HG03095 (cell line): ENCODE data around the gene C10orf105.

ENCODE experiments used
- ATAC-seq: cut with Tn5 transposase; IDR thresholded peaks from one replicate; pipeline ENCODE4 v1.9.1; 2021; ENCODE audit warnings: moderate library complexity; ENCODE audit not compliant: unreplicated experiment

C10orf105 gene

DNA sequence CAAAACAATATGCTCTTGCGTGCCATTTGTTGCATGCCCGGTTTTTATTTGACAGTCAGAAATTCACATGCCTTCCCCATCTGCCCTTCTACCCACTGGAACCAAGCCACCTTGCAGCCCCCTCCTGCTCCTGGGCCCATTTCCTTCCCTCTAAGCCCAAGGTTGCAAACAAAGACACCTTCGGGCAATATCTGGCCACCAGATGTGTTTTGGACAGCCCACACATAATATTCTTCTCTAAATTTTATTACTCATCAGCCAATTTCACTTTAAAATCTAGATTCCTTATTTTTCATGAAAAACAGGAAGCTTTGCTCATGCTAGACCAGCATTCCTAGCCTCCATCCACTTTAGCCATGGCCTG, 18.2 kb upstream of the C10orf105 start:
- ATAC-seq = no peak

DNA sequence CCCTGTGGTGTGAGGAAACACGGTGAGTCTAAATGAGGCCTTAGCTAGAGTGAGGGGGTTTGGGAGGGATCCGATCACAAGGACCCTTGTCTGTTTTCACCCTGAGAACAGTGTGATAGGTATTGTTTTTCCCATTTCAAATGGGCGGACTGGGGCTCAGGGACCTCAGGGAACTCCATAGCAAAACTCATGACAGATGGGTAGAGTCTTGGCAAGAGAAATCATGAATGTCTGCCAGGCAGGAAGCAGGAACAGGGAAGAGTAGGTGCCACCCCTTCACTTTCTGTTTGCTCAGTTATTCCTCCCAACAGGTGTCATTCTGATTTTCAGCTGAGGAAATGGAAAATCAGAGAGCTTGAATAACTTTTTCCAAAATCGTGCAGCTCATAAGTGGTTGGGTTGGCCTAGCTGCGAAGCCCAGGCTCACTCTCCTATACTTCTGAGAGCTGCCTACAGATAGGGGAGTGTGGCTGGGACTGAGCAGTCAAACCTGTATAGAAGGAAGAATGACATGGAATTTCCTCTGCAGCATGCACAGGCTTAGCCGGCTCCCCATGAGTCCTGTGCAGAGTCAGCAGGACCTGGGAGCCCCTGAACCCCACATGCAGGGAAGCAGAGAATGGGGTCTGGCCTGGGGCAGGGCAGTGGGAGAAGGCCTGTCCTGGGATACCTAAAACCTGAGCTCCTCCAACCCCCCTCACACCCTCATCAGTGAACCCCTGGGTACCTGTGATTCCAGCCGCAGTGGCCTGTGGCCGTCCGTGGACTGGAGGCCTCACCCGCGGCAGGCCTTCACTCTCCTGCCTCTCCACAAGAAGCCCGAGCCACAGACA, 17.6 kb upstream of the C10orf105 start:
- no peak for ATAC-seq

DNA sequence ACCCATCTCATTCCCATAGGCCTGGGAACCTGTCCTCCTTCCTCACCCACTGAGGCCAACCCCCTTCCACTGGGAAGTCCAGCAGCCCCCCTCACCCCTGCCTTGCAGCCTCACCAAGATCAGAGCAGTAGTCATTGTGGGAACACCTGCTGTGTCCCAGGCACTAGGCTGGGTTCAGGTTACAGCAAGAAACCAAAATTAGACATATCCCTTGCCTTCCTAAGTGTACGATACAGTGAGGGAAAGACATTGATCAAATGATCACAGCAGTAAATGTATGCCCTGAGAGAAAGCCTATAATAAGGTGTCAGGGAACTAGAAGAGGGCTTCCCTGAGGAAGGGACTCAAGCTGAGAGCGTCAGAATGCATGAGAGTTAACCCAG, 17.0 kb upstream of the C10orf105 start:
- ATAC-seq = no peak

GRCh38 chr10:71735709-71736569, 16.4 kb upstream of the C10orf105 start:
- no peak for ATAC-seq

DNA sequence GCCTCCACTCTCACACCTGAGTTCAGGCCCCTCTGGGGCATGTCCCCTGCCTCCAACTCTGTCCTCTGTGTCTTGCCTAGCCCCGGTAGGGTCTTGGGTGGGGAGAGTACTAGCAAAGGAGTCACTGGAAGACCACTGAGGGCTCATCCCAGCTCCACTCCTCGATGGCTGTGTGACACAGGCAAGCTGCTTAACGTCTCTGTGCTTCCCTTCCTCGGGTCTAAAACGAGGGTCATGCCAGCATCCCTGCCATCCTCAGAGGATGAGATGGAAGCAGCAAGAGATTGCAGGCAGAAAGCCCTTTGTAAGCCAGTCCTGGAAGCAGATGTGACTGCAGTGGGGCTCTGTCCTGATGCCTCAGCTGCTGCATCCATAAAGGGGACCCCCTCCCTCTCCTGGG, 15.2 kb upstream of the C10orf105 start:
- no peak for ATAC-seq

DNA sequence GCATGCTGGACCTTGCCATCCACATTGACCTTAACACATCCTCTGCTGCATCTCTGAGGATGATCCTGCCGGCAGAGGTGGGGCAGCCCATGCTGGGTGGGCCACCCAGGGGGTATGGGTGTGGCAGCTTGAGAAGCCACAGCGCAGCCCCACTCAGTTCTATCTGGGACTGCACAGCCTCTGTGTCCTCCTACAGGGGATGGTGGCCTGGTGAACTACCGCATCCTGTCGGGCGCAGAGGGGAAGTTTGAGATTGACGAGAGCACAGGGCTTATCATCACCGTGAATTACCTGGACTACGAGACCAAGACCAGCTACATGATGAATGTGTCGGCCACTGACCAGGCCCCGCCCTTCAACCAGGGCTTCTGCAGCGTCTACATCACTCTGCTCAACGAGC, 12.2 kb upstream of the C10orf105 start:
- ATAC-seq = no peak

DNA sequence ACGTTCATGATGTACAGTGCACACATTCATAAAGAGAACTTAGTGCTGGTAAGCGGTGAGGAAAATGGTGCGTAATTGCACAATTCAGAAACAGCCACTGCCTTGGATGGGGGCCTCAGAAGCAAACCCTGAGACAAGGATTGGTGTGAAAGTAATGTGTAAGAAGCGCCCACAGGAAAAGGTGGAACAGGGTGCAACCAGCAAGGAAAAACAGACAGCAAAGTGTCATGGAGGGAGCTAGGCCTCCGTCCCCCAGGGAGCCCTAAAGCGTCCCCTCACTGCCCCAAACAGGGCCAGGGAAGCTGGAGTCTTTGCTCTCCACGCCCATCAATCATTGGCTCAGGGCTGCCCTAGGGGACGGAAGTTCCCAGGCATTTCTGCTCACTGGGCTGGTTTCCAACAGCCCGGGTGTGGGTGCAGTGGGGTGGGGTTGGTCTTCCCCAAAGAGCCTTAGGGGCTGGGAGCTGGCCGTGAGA, 9.6 kb upstream of the C10orf105 start:
- ATAC-seq = no peak

DNA sequence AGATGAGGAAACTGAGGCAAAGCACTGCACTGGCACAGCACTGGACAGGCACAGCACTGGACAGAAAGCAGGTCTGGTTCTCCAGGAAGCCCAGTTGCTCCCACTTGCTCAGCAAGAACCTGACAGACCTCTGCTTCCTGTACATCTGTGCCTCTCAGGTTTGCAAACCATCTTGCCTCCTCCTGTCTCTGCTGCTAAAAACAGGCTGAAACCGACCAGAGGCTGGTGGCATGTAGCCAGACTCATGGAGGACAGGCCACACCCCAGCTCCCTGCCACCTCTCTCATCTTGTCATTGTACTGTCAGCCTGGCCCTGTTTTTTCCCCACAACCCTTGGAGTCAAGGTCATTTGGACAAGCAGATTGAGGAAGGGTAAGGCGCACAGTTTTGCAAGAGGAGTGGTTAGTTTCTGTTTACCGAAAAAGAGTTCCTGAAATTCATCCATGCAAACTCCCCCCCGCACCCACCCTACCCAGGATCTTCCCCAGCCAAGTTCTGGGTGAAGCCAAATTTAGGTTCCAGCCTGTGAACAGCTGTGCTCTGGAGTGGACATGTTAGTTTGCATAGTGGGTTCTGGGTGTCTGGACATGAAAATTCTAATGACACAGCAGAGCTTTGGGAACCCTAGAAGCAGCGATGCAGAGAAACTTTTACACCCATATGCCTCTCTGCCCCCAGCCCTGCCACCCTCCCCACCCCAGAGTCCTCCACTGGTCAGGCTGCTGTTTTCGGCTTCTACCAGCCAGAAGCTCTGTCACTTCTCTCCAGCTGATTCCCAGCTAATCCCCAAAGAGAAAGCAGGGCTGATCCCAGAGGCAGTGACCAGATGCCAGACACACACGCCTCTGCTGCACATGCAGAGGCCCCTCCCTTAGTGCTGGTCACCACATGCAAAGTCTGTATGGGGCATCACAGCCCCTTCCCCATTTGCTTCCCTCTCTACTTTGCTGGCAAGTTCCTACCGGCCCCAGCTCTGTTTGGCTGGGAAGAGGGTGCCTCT, 8.5 kb upstream of the C10orf105 start:
- peak; percentile 61 for ATAC-seq

GRCh38 chr10:71727105-71727737, 7.6 kb upstream of the C10orf105 start:
- ATAC-seq = peak; percentile 46

GRCh38 chr10:71726580-71727104, 7.1 kb upstream of the C10orf105 start:
- ATAC-seq = no peak

DNA sequence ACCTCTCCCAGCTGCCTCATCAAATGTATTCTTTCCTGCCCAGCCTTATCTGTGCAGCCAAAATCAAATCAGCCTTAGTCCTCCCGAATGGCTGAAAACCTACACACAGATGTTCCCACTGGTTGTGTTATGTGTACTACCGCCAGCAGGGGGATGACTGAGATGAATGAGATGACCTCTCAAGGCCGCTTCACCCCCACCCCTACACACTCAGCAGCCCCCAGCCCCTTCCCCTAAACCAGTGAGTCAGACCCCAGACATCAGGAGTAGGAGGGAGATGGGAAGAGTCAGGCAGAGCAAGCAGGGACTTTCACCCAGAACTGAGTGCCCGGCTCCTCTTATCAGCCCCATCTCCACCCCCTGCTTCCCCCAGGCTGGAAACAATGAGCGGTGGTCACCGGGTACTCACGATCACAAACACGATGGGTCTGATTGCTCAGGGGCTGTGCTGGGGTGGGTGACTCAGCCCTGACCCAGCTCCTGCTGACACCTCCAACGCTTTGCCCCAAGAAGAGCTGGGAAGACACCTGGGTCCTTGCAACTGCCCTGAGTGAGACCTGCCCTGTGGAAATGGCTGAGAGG, 6.5 kb upstream of the C10orf105 start:
- no peak for ATAC-seq

DNA sequence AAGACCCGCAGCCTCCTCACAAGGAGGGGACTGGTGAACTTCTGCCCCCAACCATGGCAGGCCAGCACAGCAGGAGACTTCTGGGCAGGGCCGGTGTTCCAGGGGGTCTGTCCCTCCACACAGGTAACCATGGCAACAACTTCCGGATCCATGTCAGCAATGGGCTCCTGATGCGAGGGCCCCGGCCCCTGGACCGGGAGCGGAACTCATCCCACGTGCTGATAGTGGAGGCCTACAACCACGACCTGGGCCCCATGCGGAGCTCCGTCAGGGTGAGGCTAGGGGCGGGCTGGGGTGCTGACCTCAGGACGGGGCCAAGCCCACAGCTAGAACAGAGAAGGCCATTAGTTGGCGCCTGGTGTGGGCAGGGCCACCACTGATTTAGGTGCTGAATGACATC, 5.7 kb upstream of the C10orf105 start:
- ATAC-seq = no peak

DNA sequence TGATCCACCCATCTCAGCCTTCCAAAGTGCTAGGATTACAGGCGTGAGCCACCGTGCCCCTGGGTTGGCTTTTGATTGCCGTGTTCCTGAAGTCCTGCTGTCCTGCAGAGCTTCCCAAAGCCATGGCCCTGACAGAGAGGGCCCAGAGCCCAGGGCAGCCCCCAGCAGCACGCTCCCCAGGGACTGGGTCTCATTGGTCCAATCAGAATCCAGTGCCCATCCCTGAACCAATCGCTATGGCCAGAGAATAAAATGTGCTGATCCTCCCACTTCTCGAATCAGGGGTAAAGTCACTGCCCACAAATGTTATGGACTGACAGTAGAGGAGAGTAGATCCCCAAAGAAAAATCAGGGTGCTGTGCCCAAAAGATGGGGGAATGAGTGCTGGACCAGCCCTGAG, 5.0 kb upstream of the C10orf105 start:
- no peak for ATAC-seq

DNA sequence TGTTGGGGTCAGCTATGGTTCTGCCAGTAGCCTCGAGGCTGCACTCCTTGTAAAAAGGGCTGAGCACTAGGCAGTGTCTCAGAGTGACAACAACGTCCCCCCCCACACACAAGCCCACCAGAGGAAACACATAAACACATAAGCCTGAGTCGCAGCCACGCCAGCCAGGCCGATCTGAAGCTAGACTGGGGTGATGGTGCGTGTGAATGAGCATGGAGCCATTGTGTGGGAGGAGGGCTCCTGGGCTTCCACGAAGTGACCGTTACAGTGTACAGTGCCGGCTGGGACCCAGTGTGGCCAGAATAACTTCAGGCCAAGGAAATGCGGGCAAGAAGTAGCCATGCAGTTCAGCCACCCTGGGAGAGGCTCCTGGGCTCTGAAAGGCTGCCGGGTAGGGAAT, 3.7 kb upstream of the C10orf105 start:
- ATAC-seq = no peak

- ATAC-seq = no peak
These were observed 3.3 kb upstream of the C10orf105 start for GRCh38 chr10:71722849-71723248.

GRCh38 chr10:71721313-71721712, 1.7 kb upstream of the C10orf105 start:
- ATAC-seq = no peak

DNA sequence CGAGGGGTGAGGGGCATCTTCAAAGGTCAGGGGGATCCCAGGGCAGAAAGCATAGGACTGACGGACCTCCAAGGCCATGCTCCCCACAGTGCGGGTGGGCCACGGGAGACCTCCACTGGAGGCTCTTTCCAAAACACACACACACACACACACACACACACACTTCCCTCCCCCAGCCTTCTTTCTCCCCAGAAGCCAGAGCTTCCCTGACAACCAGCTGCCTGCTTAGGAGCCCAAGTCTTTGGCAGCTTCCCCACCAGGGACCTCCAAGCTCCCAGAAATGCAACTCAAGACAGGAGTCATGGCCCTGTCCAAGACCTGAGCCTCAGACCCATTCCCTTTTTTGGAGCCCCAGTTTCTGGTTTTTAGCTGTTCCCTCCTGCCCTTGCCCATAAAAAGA, 710 bp upstream of the C10orf105 start:
- ATAC-seq = no peak

DNA sequence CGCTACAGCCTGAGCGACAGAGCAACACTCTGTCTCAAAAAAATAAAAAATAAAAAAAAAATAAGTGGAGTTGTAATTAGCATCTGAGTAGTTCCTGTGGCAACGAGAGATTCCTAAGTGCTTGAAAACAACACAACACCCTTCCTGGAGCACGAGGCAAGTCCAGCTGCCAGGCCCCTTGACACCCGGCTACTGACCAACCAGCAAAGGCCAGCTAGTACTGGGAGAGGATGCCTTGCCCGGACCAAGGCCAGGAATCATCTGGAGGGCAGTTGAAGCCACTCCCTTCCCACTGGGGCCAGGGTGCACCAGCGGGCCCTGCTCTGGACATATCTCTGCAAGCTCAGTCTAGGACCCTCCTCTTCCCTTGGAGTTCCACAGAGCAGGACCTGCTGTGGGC, 536 bp downstream of the C10orf105 start:
- no peak for ATAC-seq

DNA sequence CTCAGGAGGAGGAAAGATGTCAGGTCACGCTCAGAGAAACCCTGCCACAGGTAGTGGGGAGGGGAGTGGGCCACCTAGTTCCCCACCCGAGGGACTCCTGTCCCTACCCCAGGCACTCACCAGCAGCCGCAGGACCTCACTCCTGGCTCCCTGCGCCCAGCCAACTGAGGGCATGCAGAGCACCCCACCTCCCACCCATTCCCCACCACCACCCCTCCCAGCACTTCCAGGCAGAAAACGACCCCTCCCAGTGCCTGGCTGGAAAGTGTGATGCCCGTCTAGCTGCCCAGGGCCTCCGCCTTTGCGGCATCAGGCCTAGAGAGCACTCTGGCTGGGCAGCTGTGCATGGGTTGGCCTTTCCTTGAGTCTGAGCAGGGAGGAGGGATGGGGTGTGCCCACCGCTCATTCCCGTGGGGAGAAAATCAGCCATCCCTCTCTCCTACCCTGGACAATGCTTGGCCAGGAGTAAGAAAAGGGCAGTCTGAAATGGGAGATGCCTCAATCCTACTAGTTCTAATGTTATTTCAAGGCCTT, 1.3 kb downstream of the C10orf105 start:
- no peak for ATAC-seq

GRCh38 chr10:71717551-71717951, 2.0 kb downstream of the C10orf105 start:
- ATAC-seq = no peak
